ENCODE measurements around the gene ALOXE3. TPM values are rescaled to one million over a fixed set of nuclear protein-coding genes. Genes with fewer than 3 reads are reported as not detected.
A peak's percentile ranks its signal among the peaks of the same experiment; 100 is the strongest.
"Not testable (repeated sequence)": the region's sequence is repeated elsewhere in the genome, so short reads cannot be mapped to it uniquely, and the experiment has no call there.

Gene ALOXE3
- total RNA-seq, 1 donor from 2014 or later = not detected

- H3K27me3 Mint-ChIP-seq = peaks cover 30% of the 10 kb centered on the region
- peaks cover 1% of the 10 kb centered on the region for H3K4me1 Mint-ChIP-seq
- TF ChIP-seq CTCF (IDR thresholded peaks at IDR 0.05) = no peak
- no peak for DNase-seq
- no peaks in the 10 kb centered on the region for H3K9me3 Mint-ChIP-seq
- H3K36me3 Mint-ChIP-seq (ENCODE audit: low read depth) = no peaks in the 10 kb centered on the region
- intact Hi-C loops (cut with micrococcal nuclease) = loop anchor here (2.0 to 5.0 kb wide), 3 partner anchors 318 to 938 kb away; partner anchors contain the start of gene RPL26
- no peak for ATAC-seq (ENCODE audit: low read depth)
- ChIA-PET CTCF (interaction anchor here (1.2 kb wide), 1 partner anchor 9 kb away, joined by 4 read pairs; no protein-coding TSS in a partner anchor), POLR2A (interaction anchor here (0.7 kb wide), 1 partner anchor 104 kb away, joined by 6 read pairs; no protein-coding TSS in a partner anchor)
- no peak overlapping the region for H3K4me3 Mint-ChIP-seq
- H3K27ac Mint-ChIP-seq = no peak overlapping the region
These were observed 54.4 kb downstream of the ALOXE3 start for GRCh38 chr17:8063761-8064534.

- ATAC-seq (ENCODE audit: low read depth) = no peak
- ChIA-PET CTCF (interaction anchor here (1.0 to 7.1 kb wide), 9 partner anchors 7 to 935 kb away, joined by 3 to 66 read pairs (median 26); partner anchors contain the start of gene ALOXE3), POLR2A (interaction anchor here (0.8 kb wide), 1 partner anchor 55 kb away, joined by 3 read pairs; the partner anchor contains the start of gene ALOXE3)
- no peaks in the 10 kb centered on the region for H3K9me3 Mint-ChIP-seq
- H3K4me1 Mint-ChIP-seq = no peaks in the 10 kb centered on the region
- no peak for TF ChIP-seq CTCF (IDR thresholded peaks at IDR 0.05)
- no peak overlapping the region for H3K4me3 Mint-ChIP-seq
- intact Hi-C loops (cut with micrococcal nuclease) = loop anchor here (2.0 to 5.0 kb wide), 3 partner anchors 319 to 939 kb away; partner anchors contain the start of gene RPL26
- peaks cover 30% of the 10 kb centered on the region for H3K27me3 Mint-ChIP-seq
- H3K27ac Mint-ChIP-seq = no peak overlapping the region
- H3K36me3 Mint-ChIP-seq (ENCODE audit: low read depth) = no peaks in the 10 kb centered on the region
- DNase-seq = no peak
These were observed 55.4 kb downstream of the ALOXE3 start for GRCh38 chr17:8062807-8063483.

- ChIA-PET POLR2A (interaction anchor here (0.8 kb wide), 1 partner anchor 56 kb away, joined by 3 read pairs; the partner anchor contains the start of gene ALOXE3), CTCF (interaction anchor here (1.0 to 7.1 kb wide), 10 partner anchors 8 to 936 kb away, joined by 3 to 66 read pairs (median 16); partner anchors contain the start of gene ALOXE3)
- DNase-seq = no peak
- no peak overlapping the region for H3K27ac Mint-ChIP-seq
- peaks cover 4% of the 10 kb centered on the region for H3K4me1 Mint-ChIP-seq
- TF ChIP-seq CTCF (IDR thresholded peaks at IDR 0.05) = no peak
- no peak overlapping the region for H3K4me3 Mint-ChIP-seq
- H3K27me3 Mint-ChIP-seq = peaks cover 30% of the 10 kb centered on the region
- H3K9me3 Mint-ChIP-seq = no peaks in the 10 kb centered on the region
- H3K36me3 Mint-ChIP-seq (ENCODE audit: low read depth) = no peaks in the 10 kb centered on the region
- intact Hi-C loops (cut with micrococcal nuclease) = loop anchor here (2.0 to 5.0 kb wide), 3 partner anchors 320 to 940 kb away; partner anchors contain the start of gene RPL26
- ATAC-seq (ENCODE audit: low read depth) = no peak
These were observed 55.9 kb downstream of the ALOXE3 start for GRCh38 chr17:8062435-8062806.

DNA sequence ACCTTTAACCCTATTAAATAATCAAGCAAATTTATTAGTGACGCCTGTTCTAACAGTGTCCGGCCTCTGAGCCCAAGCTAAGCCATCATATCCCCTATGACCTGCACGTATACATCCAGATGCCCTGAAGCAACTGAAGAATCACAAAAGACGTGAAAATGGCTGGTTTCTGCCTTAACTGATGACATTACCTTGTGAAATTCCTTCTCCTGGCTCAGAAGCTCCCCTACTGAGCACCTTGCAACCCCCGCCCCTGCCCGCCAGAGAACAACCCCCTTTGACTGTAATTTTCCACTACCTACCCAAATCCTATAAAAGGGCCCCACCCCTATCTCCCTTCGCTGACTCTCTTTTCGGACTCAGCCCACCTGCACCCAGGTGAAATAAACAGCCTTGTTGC, 56.5 kb downstream of the ALOXE3 start:
- H3K27me3 Mint-ChIP-seq = peaks cover 30% of the 10 kb centered on the region
- POLR2A ChIA-PET = interaction anchor here (1.7 kb wide), 1 partner anchor 112 kb away, joined by 9 read pairs; no protein-coding TSS in a partner anchor
- intact Hi-C loops (cut with micrococcal nuclease) = loop anchor here (2.0 to 5.0 kb wide), 5 partner anchors 17 to 940 kb away; partner anchors contain the start of gene RPL26
- not testable (repeated sequence) for H3K4me1 Mint-ChIP-seq; H3K9me3 Mint-ChIP-seq; H3K36me3 Mint-ChIP-seq (ENCODE audit: low read depth); DNase-seq; H3K4me3 Mint-ChIP-seq; ATAC-seq (ENCODE audit: low read depth); H3K27ac Mint-ChIP-seq
- CTCF ChIA-PET = interaction anchor here (1.0 to 7.1 kb wide), 12 partner anchors 8 to 936 kb away, joined by 3 to 66 read pairs (median 20); partner anchors contain the start of gene ALOXE3

DNA sequence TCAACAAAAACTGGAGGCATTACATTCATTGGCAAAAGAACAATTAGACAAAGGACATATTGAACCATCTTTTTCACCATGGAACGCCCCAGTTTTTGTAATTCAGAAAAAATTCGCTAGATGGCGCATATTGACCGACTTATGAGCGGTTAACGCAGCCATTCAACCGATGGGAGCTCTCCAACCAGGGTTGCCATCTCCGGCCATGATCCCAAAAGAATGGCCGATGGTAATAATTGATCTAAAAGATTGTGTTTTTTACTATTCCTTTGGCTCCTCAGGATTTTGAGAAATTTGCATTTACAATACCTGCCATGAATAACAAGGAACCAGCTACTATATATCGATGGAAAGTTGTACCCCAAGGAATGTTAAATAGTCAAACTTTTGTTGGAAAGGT, 58.0 kb downstream of the ALOXE3 start:
- H3K4me3 Mint-ChIP-seq = no peak overlapping the region
- peaks cover 25% of the 10 kb centered on the region for H3K4me1 Mint-ChIP-seq
- CTCF ChIA-PET = interaction anchor here (0.7 to 7.1 kb wide), 30 partner anchors 10 to 938 kb away, joined by 3 to 66 read pairs (median 4); partner anchors contain the start of genes ALOXE3, GUCY2D and SLC25A35
- POLR2A ChIA-PET = interaction anchor here (1.0 to 1.7 kb wide), 4 partner anchors 14 to 145 kb away, joined by 3 to 9 read pairs (median 4); partner anchors contain the start of gene RNF227
- no peak for DNase-seq
- H3K36me3 Mint-ChIP-seq (ENCODE audit: low read depth) = no peaks in the 10 kb centered on the region
- ATAC-seq (ENCODE audit: low read depth) = peak; percentile 36
- intact Hi-C loops (cut with micrococcal nuclease) = loop anchor here (1.0 to 5.0 kb wide), 8 partner anchors 13 to 942 kb away; partner anchors contain the start of gene RPL26
- peak; percentile 25 for TF ChIP-seq CTCF (IDR thresholded peaks at IDR 0.05)
- no peaks in the 10 kb centered on the region for H3K9me3 Mint-ChIP-seq
- H3K27ac Mint-ChIP-seq = no peak overlapping the region
- H3K27me3 Mint-ChIP-seq = peaks cover 30% of the 10 kb centered on the region

Data from activated B cell treated with CpG ODN at 0.5 μM for 24 hours (primary cell).